SH-SY5Y (cell line): Measurements from ENCODE around the gene LRRC15.

Experiments used
- GATA2 ChIP-seq: IDR thresholded peaks from 2 replicates; pipeline ENCODE4 v1.6.1; 2011; ENCODE audit warnings: mild to moderate bottlenecking, low read depth, low read length
- GATA3 ChIP-seq: IDR thresholded peaks from 2 replicates; pipeline ENCODE4 v1.6.1; 2011; ENCODE audit warnings: low read depth, mild to moderate bottlenecking, low read length, moderate library complexity

GRCh38 chr3:194382892-194383223, 13.3 kb upstream of the LRRC15 start:
- TF ChIP-seq GATA2 (no peak), GATA3 (no peak)
